GM23338 (cell line): Measurements from ENCODE around the gene IPCEF1.

ENCODE experiments used
- CREB1 ChIP-seq: fragments of 250-450 bp; sonication (Bioruptor Pico); IDR thresholded peaks from 2 replicates; pipeline ENCODE4 v1.5.0; 2020; ENCODE audit warnings: low read depth, mild to moderate bottlenecking, moderate library complexity
- CTCF ChIP-seq, 2 experiments: fragments of 200-600 bp in 1 of 2; sonication (generic) in 1 of 2; conservative IDR thresholded peaks; 2 replicates each; pipeline versions ENCODE4 v1.5.1 to v1.6.1; 2016 to 2017; ENCODE audit warnings: antibody characterized with exemption in 2 of 2, low read depth in 2 of 2, mild to moderate bottlenecking in 2 of 2, moderate library complexity in 1 of 2
- EZH2 ChIP-seq: fragments of 200-600 bp; sonication (generic); IDR thresholded peaks from one replicate; pipeline ENCODE4 v1.8.0; 2017; ENCODE audit warnings: antibody characterized with exemption, mild to moderate bottlenecking, low read depth; ENCODE audit not compliant: unreplicated experiment
- EZH2phosphoT487 ChIP-seq: fragments of 200-600 bp; sonication (generic); IDR thresholded peaks from one replicate; pipeline ENCODE4 v1.8.1; 2018; ENCODE audit warnings: antibody characterized with exemption; ENCODE audit not compliant: unreplicated experiment
- JUNB ChIP-seq: IDR thresholded peaks from one replicate; pipeline ENCODE4 v1.6.1; 2016; ENCODE audit warnings: antibody characterized with exemption; ENCODE audit not compliant: unreplicated experiment
- NANOG ChIP-seq: IDR thresholded peaks from 2 replicates; pipeline ENCODE4 v1.6.1; 2016; ENCODE audit warnings: antibody characterized with exemption, borderline replicate concordance
- POLR2AphosphoS5 ChIP-seq: IDR thresholded peaks from 2 replicates; pipeline ENCODE4 v1.6.1; 2016; ENCODE audit warnings: antibody characterized with exemption, low read depth
- REST ChIP-seq: IDR thresholded peaks from one replicate; pipeline ENCODE4 v1.6.1; 2018; ENCODE audit warnings: antibody characterized with exemption; ENCODE audit not compliant: unreplicated experiment
- STAT1 ChIP-seq: IDR thresholded peaks from one replicate; pipeline ENCODE4 v1.6.1; 2016; ENCODE audit warnings: antibody characterized with exemption; ENCODE audit not compliant: unreplicated experiment
- ZNF114 ChIP-seq: fragments of 250-450 bp; sonication (Bioruptor Pico); IDR thresholded peaks from 2 replicates; pipeline ENCODE4 v1.5.0; 2020; ENCODE audit warnings: mild to moderate bottlenecking, moderate library complexity
- ZNF331 ChIP-seq: fragments of 250-450 bp; sonication (Bioruptor Pico); IDR thresholded peaks from 2 replicates; pipeline ENCODE4 v1.5.0; 2020; ENCODE audit warnings: low read depth, mild to moderate bottlenecking, moderate library complexity
- ZNF462 ChIP-seq: fragments of 250-450 bp; sonication (Bioruptor Pico); IDR thresholded peaks from 2 replicates; pipeline ENCODE4 v1.5.0; 2020; ENCODE audit warnings: mild to moderate bottlenecking, moderate library complexity

- TF ChIP-seq POLR2AphosphoS5 (no peak), CTCF (conservative IDR thresholded peaks at IDR 0.05; ENCODE audit: low read depth in 2 of 2) (no peak), EZH2 (no peak), CREB1 (CRISPR knock-in tag) (no peak), REST (no peak), JUNB (no peak), ZNF462 (CRISPR knock-in tag) (no peak), EZH2phosphoT487 (no peak), ZNF331 (CRISPR knock-in tag) (no peak), ZNF114 (CRISPR knock-in tag) (no peak), NANOG (no peak), STAT1 (no peak)
Observed at GRCh38 chr6:154292066-154292465, 64.5 kb downstream of the IPCEF1 start.
